PC-9 (cell line): ENCODE measurements around the gene ORC4. TPM values are rescaled to one million over a fixed set of nuclear protein-coding genes. Genes with fewer than 3 reads are reported as not detected.

Experiments used
- BruUV-seq: library from RNA; stranded (reverse); fragments of 400-500 nt; replicated peaks from 2 replicates; lab custom pipeline; 2021; lab: Mats Ljungman, UMichigan
- CTCF ChIA-PET: fragments of 300-600 bp; sonication (Branson Sonifier 250); formaldehyde crosslinking; loops from one replicate; lab custom pipeline; 2022; ENCODE audit warnings: antibody characterized with exemption; lab: Charles Lee
- POLR2A ChIA-PET: fragments of 300-600 bp; sonication (Branson Sonifier 250); formaldehyde crosslinking; loops from one replicate; lab custom pipeline; 2022; ENCODE audit warnings: antibody characterized with exemption; ENCODE audit not compliant: unreplicated experiment; lab: Charles Lee
- DNase-seq, 2 experiments: peaks; one replicate each; pipeline versions ENCODE4 v3.0.0 to v3.0.0-alpha.2; 2015 to 2022; ENCODE audit warnings: mixed read lengths in 1 of 2
- H2AFZ ChIP-seq: fragments of 200-600 bp; sonication (generic); 2 replicates; pipeline ENCODE4 v1.8.1; 2017; ENCODE audit warnings: antibody characterized with exemption
- H3F3A ChIP-seq: fragments of 200-600 bp; sonication (generic); 2 replicates; pipeline ENCODE4 v1.8.1; 2017; ENCODE audit warnings: antibody characterized with exemption, mild to moderate bottlenecking, low read depth; ENCODE audit not compliant: insufficient read depth
- H3K27ac ChIP-seq: fragments of 200-600 bp; sonication (generic); 2 replicates; pipeline ENCODE4 v1.6.1; 2016; ENCODE audit warnings: mixed run types
- H3K27me3 ChIP-seq: fragments of 200-600 bp; sonication (generic); 2 replicates; pipeline ENCODE4 v1.6.1; 2016; ENCODE audit warnings: low read depth, mixed run types; ENCODE audit not compliant: insufficient read depth
- H3K36me3 ChIP-seq: fragments of 200-600 bp; sonication (generic); 2 replicates; pipeline ENCODE4 v1.6.1; 2016; ENCODE audit warnings: low read depth, mixed run types
- H3K4me1 ChIP-seq: fragments of 200-600 bp; sonication (generic); replicated peaks from 2 replicates; pipeline ENCODE4 v1.6.1; 2016; ENCODE audit warnings: mixed run types; ENCODE audit not compliant: insufficient read depth
- H3K4me2 ChIP-seq: fragments of 200-600 bp; sonication (generic); 2 replicates; pipeline ENCODE4 v1.6.1; 2017; ENCODE audit warnings: mixed run types
- H3K4me3 ChIP-seq: fragments of 200-600 bp; sonication (generic); 2 replicates; pipeline ENCODE4 v1.6.1; 2016; ENCODE audit warnings: mixed run types
- H3K79me2 ChIP-seq: fragments of 200-600 bp; sonication (generic); 2 replicates; pipeline ENCODE4 v1.6.1; 2017; ENCODE audit warnings: low read depth, mixed run types
- H3K9me2 ChIP-seq: fragments of 200-600 bp; sonication (generic); 2 replicates; pipeline ENCODE4 v1.8.1; 2017; ENCODE audit warnings: mild to moderate bottlenecking; ENCODE audit not compliant: insufficient read depth
- H3K9me3 ChIP-seq: fragments of 200-600 bp; sonication (generic); 2 replicates; pipeline ENCODE4 v1.8.1; 2016; ENCODE audit warnings: low read depth; ENCODE audit not compliant: insufficient read depth
- H4K20me1 ChIP-seq: fragments of 200-600 bp; sonication (generic); 2 replicates; pipeline ENCODE4 v1.8.1; 2017; ENCODE audit not compliant: insufficient read depth
- EZH2 ChIP-seq: fragments of 200-600 bp; sonication (generic); IDR thresholded peaks from 2 replicates; pipeline ENCODE4 v1.8.0; 2017; ENCODE audit warnings: antibody characterized with exemption, low read depth
- intact Hi-C: fragments of 100-400 bp; cut with micrococcal nuclease; formaldehyde crosslinking; loops from one replicate; pipeline ENCODE4 v1.10.0; 2022; ENCODE audit not compliant: unreplicated experiment
- total RNA-seq: library from RNA; stranded (reverse); gene quantifications from 2 replicates; pipeline ENCODE4 v1.2.3, GENCODE V29; 2021
- TF ChIP-seq, protein P1 (sequence below): fragments of 200-600 bp; sonication (generic); conservative IDR thresholded peaks from 2 replicates; pipeline ENCODE4 v1.6.1; 2017; ENCODE audit warnings: mixed run types, antibody characterized with exemption, mild to moderate bottlenecking, moderate library complexity

ORC4 gene
- total RNA-seq, 1 experiment from 2014 or later = 44.2 TPM

DNA sequence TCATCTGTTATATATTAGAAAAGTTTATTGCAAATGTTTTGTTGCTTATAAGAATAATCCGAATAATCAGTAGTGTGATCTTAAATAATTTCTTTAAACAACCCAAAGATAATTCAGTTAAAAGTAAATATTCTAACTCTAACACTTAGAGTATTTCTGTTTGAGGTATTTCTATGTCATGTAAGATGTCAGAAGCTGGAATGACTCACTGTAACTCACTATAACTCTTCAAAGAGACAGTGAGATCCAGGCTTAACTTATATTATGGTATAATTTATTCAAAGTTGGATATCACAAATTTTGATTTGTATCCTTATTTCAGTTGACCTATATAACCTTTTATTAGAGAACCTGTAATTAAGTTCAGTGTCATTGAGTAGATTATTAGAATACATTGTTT is 7.3 kb upstream of the ORC4 start:
- H3K4me2 ChIP-seq = no peak overlapping the region
- H3K36me3 ChIP-seq = no peaks in the 10 kb centered on the region
- no peaks in the 10 kb centered on the region for H4K20me1 ChIP-seq
- no TSS peak for BruUV-seq
- H3K79me2 ChIP-seq = peaks cover 27% of the 10 kb centered on the region
- intact Hi-C loops = loop anchor here (10.0 kb wide), 1 partner anchor 617 kb away; the partner anchor contains the start of gene EPC2
- no peak for DNase-seq
- TF ChIP-seq EZH2 = no peak
- TF ChIP-seq, protein P1, sequence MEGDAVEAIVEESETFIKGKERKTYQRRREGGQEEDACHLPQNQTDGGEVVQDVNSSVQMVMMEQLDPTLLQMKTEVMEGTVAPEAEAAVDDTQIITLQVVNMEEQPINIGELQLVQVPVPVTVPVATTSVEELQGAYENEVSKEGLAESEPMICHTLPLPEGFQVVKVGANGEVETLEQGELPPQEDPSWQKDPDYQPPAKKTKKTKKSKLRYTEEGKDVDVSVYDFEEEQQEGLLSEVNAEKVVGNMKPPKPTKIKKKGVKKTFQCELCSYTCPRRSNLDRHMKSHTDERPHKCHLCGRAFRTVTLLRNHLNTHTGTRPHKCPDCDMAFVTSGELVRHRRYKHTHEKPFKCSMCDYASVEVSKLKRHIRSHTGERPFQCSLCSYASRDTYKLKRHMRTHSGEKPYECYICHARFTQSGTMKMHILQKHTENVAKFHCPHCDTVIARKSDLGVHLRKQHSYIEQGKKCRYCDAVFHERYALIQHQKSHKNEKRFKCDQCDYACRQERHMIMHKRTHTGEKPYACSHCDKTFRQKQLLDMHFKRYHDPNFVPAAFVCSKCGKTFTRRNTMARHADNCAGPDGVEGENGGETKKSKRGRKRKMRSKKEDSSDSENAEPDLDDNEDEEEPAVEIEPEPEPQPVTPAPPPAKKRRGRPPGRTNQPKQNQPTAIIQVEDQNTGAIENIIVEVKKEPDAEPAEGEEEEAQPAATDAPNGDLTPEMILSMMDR = no peak
- ChIA-PET POLR2A (no interaction called here), CTCF (no interaction called here)
- H3K4me3 ChIP-seq = no peak overlapping the region
- H3K27ac ChIP-seq = no peak overlapping the region
- H3F3A ChIP-seq = no peaks in the 10 kb centered on the region
- no peaks in the 10 kb centered on the region for H3K9me2 ChIP-seq
- no peaks in the 10 kb centered on the region for H3K9me3 ChIP-seq
- no peaks in the 10 kb centered on the region for H3K27me3 ChIP-seq
- no peak overlapping the region for H2AFZ ChIP-seq
- H3K4me1 ChIP-seq = peaks cover 7% of the 10 kb centered on the region; the same call in 1 of the 2 replicates

DNA sequence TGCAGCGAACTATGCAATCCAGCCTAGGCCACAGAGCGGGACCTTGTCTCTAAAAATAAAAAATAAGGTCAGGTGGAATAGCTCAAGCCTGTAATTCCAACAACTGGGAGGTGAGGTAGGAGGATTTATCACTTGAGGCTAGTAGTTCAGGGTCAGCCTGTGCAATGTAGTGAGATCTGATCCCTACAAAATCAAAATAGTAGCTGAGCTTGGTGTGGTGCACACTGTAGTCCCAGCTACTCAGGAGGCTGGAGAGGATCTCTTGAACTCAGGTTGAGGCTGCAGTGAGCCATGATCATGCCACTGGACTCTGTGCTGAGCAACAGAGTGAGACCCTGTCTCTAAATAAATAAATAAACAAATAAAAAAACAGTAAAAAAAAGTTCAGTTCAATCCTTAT is 6.0 kb upstream of the ORC4 start:
- intact Hi-C loops = loop anchor here (10.0 kb wide), 1 partner anchor 618 kb away; the partner anchor contains the start of gene EPC2
- H3K4me2 ChIP-seq = no peak overlapping the region
- no peak overlapping the region for H2AFZ ChIP-seq
- H3F3A ChIP-seq = no peaks in the 10 kb centered on the region
- H3K27ac ChIP-seq = no peak overlapping the region
- no peaks in the 10 kb centered on the region for H3K9me2 ChIP-seq
- no peaks in the 10 kb centered on the region for H3K27me3 ChIP-seq
- H3K4me1 ChIP-seq = peaks cover 16% of the 10 kb centered on the region; the same call in 1 of the 2 replicates
- BruUV-seq = no TSS peak
- H3K79me2 ChIP-seq = peaks cover 40% of the 10 kb centered on the region
- no peaks in the 10 kb centered on the region for H3K9me3 ChIP-seq
- TF ChIP-seq, protein P1 = no peak
- no peak for TF ChIP-seq EZH2
- ChIA-PET CTCF (no interaction called here), POLR2A (no interaction called here)
- H3K4me3 ChIP-seq = no peak overlapping the region
- no peak for DNase-seq
- no peaks in the 10 kb centered on the region for H4K20me1 ChIP-seq
- no peaks in the 10 kb centered on the region for H3K36me3 ChIP-seq

DNA sequence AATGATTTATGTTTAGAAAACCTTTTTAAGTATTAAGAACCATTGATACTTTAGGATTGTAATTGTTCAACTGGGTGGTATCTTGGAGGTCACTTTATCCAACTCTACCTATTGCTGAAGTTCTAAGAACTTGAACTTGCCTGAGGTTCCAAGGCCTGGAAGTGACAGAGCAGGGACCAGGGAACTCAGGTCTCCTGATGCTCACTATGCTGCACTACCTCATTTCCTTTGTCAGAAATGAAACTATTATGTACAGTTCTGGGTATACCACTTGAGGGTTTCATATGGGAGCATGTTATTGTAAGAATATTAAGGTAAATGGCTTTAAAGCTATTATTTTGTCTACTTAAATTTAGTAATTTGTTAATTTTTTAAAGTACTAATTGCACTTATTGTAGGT is 3.3 kb upstream of the ORC4 start:
- ChIA-PET CTCF (no interaction called here), POLR2A (no interaction called here)
- Histone ChIP-seq H3K27me3 (no peaks in the 10 kb centered on the region), H3K36me3 (no peaks in the 10 kb centered on the region), H3K9me3 (no peaks in the 10 kb centered on the region), H3K27ac (no peak overlapping the region), H4K20me1 (peaks cover 12% of the 10 kb centered on the region; the same call in 1 of the 2 replicates), H3K9me2 (no peaks in the 10 kb centered on the region), H2AFZ (no peak overlapping the region), H3K4me3 (no peak overlapping the region), H3K4me1 (peaks cover 18% of the 10 kb centered on the region), H3K4me2 (0 out of 2 replicates have a peak overlapping the region, but pooled peaks have one; percentile 90), H3F3A (peaks cover 7% of the 10 kb centered on the region), H3K79me2 (peaks cover 59% of the 10 kb centered on the region)
- intact Hi-C loops = loop anchor here (10.0 kb wide), 1 partner anchor 621 kb away; the partner anchor contains the start of gene EPC2
- no peak for TF ChIP-seq EZH2
- TF ChIP-seq, protein P1 = no peak
- BruUV-seq = no TSS peak
- DNase-seq = no peak
